Brain pericyte (primary cell): ENCODE measurements around the gene RAB40C.
A peak's percentile ranks its signal among the peaks of the same experiment; 100 is the strongest.

Source experiments
- DNase-seq: peaks from one replicate; pipeline ENCODE4 v3.0.0-alpha.2; 2012; ENCODE audit warnings: low read depth, low spot score

The RAB40C gene

DNA sequence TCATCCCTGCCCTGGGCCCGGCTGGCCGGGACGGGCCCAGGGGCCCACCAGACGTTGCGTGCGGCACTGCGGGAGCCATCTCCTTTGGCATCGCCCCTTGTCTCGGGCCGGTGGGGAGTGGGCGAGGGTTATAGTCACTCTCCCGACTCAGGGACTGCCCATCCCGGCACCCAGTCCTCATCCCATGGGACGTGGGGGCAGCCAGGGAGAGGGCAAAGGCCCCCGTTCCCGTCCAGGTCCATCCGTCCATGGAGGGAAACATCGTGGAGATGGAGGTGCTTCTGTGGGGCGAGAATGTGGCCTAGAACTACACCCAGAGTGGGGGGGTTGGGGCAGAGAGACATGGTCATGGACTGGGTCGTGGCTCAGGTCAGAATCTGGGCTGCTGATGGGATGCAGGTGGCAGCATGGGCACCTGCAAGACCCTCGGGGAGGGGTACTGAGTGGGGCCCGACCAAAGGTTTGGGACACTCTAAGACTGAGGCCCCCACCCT lies 56.9 kb downstream of the RAB40C start:
- no peak for DNase-seq

DNA sequence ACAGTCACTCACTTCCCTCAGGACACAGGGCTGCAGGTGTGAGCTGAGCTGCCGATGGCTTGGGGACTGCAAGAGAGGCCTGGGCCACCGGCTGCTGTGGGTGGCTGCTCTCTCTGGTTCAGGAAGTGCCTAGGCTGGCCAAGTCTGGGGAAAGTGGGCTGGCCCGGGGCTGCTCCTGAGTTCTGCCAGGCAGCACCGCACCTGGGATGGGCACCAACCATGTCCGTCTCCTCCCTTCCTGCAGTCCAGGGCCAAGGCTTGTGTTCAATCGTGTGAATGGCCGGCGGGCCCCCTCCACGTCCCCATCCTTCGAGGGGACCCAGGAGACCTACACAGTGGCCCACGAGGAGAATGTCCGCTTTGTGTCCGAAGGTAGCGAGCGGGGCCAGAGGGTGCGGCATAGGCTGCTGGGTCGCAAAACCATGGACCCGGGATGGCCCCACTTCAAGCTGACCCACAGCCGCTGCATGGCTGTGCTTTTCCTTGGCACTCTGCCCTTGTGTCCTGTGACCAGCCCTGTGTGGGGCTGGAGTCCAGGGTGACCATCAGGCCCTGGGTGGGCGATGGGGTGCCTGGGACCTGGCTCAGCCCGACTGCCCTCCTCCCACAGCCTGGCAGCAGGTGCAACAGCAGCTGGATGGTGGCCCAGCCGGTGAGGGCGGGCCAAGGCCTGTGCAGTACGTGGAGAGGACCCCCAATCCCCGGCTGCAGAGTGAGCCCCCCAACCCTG lies 57.5 kb downstream of the RAB40C start:
- no peak for DNase-seq

DNA sequence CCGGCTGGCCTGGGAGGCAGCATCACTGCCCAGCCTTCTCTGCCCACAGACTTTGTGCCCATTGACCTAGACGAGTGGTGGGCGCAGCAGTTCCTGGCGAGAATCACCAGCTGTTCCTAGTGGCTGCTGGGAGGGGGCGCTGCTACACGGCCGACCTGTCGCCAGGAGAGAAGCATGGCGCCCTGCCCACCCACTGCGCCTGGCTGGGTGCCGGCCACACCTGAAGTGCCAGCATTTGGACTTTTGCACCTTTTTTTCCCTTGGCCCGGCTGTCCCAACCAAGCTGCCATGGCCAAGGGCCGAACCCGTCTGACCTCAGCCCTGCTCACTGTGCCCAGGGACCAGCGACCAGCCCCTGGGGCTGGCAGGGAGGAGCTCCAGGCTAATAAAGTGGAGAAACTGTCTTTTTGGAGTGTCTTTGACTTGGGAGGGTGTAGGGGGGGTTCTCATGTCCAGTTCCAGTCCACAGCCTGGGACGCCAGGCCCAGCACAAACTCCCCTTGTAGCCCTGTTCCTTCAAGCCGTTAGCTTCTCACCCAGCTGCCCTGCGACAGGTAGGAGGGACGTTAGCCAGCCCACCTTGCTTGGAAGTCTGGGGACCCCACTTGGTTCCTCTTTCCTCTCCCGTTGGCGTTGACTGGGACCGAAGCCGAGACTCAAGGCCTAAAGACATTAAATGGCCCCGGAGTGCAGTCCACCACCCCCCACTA lies 58.4 kb downstream of the RAB40C start:
- DNase-seq, result no peak

DNA sequence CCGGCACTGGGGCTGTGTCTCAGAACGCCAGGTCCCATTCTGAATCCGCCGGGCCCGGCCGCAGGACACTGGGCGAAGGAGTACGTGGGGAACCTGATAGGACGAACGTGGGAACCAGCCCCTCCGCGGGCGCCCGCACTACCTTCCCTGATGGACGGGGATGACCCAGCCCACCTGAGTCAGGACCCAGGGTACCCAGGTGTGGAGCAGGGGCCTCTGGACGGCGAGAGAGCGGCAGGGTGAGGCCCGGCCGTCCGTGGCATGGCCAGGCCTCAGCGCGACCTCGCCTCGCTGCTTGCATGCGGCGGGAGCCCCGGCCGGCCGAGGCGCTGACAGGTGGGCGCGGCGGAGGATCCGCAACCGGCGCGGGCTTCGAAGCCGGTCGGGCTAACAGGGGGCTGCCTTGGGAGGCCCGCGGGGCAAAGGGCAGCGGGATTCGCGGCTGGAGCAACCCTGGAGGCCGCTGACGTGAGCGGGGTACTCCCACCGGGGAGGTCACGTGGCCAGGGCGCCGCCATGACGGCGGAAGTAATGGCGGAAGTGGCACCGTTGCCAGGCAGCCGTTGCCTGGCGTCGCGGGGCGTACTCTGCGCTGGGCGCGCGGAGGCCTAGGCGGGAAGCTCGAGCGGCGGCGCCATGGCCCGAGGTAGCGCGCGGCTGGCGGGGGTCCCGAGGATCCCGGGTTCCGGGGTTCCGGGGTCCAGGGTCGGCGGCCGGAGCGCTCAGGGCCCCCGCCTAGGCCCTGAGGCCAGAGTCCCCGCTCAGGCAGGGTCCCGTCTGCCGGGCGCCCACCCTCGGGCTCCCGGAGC lies 59.1 kb downstream of the RAB40C start, which contains the start of gene WDR90:
Gene WDR90 (plus strand): TSS at position 585 of the 809 bp plus-strand sequence. CDS start 52 bp downstream, at position 637.
- peak; percentile 59 for DNase-seq

DNA sequence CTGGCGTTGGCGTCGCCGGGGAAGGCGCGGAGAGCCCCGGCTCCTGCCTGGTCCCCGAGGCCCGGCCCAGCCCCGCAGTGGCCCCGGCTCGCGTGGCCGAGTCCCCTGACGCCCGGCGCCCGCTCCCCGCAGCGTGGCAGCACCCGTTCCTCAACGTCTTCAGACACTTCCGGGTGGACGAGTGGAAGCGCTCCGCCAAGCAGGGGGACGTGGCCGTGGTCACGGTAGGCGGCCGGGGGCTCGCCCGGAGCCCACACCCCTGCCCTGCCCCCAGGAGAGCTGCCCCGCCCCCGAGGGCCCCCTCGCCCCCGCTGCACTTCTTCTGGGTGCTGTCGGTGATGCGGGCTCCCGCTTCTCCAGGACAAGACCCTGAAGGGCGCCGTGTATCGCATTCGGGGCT lies 59.8 kb downstream of the RAB40C start:
- DNase-seq, result no peak

DNA sequence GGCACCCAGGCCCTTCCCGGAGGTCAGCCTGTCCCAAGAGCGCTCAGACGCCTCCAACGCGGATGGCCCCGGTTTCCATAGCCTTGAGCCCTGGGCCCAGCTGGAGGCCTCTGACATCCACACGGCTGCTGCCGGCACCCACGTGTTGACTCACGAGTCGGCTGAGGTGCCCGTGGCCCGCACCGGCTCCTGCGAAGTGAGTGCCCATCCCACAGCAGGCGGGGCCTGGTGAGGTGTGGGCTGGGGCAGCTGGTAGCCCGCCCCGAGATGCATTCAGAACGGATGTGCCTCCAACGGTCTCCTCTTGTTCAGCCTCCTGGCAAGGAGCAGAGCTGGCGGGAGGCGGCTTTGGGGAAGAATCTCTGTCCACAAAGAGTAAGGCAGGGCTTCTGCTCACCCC lies 62.0 kb downstream of the RAB40C start:
- no peak for DNase-seq

DNA sequence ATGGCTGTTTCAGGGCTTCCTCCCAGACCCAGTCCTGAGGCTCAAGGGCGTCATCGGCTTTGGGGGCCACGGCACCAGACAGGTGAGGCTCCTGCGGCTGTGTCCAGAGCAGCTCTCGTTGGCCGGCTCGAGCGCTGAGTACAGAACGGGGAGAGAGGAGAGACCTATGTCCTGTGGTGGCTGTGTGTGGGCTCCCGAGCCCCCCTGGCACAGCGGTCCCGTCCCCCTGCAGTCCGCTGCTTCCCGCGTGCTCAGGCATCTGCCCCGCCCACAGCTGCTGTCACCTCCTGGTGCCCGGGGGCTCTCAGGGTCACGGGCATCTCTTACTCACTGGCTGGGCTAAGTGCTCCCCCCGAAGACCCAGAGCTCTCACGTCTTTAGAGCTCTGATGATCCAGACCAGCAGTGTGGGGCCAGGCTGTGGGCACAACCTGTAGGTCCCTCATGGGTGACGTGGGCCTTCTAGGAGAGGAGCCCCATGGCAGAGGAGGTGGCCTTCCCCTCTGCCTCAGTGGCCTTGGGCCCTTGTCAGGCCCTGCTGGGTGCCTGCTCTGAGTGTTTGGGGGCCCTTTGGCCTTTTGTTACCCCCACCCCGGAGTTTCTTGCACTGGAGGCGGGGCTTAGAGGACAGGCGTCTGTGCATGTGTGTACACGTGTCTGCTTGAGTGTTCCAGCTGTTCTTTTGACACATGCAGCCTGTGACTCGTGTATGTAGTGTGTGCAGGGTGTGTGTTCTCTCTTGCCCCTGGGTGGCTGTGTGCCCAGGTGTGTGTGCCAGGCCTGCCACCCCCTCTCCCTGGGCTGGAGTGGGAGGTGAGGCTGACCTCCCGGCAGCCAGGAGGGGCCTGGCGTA lies 62.8 kb downstream of the RAB40C start:
- no peak for DNase-seq

DNA sequence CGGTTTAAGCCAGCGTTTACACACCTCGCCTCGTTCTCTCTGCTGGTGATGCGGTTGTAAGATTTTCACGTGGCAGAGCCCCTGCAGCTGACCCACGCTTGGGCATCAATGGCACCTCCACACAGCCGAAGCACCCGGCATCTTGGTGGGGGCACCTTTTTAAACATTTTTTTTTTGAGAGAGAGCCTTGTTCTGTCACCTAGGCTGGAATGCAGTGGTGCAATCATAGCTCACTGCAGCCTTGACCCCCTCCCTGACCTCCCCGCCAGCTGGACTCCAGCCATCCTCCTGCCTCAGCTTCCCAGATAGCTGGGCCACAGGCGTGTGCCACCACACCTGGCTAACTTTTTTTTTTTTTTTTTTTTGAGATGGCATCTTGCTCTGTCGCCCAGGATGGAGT lies 64.2 kb downstream of the RAB40C start:
- no peak for DNase-seq

DNA sequence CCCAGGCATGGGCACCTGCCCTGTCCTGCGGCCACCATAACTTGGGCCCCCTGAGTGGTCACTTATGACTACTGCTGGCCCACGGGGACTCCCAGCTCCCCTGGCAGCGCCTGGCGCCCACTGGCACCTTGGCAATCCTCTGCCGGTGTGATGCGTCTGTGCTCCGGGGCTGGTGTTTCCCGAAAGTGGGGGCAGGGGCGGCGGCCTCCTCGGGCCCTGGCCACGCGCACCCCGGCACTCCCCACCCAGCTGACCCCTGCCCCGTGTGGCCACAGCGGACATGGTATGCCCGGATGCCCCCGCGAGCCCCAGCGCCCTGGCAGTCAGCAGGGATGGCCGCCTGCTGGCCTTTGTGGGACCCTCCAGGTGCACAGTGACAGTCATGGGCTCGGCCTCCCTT lies 67.6 kb downstream of the RAB40C start:
- DNase-seq, result no peak

DNA sequence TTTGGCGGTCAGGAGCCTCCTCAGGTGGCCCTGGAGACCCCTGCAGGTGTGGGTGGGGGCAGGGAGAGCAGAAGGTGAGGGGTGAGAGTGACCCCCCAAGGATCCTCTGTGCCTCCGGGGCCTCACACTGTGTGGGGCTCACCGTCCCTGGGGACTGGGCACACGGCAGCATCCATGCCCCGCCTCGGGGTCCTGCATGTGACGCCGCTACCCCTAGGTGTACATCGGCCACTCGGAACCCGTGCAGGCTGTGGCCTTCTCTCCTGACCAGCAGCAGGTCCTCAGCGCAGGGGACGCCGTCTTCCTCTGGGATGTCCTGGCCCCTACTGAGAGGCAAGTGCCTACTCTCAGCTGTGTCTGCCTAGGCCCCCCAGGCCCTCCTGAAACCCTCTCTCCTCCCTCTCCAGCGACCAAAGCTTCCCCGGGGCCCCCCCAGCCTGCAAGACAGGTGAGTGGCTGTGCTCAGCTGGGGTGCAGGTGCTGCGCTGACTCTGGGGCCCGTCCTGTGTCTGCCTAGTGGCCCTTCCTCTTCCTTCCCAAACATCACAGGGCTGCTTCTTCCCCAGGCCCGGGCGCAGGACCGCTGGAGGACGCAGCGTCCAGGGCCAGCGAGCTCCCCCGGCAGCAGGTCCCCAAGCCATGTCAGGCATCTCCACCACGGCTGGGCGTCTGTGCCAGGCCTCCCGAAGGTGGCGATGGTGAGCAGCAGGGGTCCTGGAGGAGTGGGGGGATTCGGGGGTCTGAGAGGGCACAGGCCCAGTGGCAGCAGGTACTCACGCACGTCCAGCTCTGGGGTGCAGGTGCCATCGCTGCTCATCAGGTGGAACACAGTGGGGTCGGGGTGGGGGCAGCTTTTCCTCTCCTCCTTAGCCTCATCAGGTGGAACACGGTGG lies 69.1 kb downstream of the RAB40C start:
- no peak for DNase-seq

DNA sequence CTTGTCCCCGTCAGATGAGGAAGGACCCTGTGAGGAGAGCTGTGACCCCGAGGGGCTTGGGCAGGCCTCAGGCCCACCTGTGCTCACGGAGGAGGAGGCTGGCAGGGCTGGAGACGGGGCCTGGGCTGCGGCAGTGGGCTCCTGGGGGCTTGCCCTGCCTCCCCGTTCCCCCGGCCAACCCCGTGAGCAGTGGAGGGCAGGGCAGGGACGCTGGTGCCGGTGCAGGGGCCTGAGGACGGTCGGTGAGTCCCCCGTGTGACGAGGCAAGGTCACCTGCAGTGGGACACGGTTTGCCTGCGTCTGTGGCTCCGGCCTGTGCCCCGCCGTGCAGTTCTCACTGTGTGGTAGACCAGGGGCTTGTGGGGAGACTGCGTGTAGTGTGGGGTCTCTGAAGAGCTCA lies 69.8 kb downstream of the RAB40C start:
- DNase-seq, result no peak

DNA sequence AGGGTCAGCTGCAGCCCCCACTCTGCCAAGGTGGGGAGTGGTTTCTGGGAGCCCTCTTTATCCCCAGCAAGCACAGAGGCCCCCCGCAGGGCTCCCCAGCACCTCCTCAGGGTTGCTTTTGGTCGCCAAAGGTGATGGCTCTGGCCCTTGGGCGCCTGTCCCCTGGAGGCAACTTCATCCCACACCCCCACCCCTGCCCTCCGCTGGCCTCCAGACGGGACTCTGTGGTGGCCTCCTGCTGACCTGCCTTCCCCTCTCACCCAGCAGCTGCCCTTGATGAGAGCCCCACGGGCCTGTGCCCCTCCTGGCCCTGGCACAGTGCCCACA lies 70.2 kb downstream of the RAB40C start:
- DNase-seq, result no peak

DNA sequence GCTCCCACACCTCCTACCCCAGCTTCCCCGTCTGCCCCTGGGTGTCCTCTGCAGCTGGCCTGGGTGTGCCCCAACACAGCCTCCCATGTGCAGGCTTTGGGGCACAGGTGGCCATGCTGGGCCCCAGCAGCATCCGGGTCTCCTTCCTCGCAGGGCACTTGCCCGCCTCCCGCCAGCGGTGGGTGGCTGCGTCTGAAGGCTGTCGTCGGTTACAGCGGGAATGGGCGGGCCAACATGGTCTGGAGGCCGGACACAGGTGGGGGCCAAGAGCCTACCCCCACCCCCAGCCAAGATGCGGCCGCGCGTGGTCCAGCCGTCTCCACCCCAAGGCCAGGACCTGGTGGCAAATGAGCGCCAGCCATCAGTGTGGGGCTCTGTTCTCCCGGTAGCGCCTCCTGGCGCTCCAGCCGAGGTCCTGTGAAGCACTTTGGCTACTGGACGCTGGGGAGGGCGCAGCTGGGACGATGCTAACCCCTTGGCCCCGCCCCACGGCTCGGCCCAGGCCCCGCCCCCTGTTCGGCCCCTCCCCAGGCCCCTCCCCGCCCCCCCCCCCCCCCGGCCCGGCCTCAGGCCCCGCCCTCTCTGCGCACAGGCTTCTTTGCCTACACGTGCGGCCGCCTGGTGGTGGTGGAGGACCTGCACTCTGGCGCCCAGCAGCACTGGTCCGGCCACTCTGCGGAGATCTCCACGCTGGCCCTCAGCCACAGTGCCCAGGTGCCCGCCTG lies 70.8 kb downstream of the RAB40C start:
- no peak for DNase-seq

DNA sequence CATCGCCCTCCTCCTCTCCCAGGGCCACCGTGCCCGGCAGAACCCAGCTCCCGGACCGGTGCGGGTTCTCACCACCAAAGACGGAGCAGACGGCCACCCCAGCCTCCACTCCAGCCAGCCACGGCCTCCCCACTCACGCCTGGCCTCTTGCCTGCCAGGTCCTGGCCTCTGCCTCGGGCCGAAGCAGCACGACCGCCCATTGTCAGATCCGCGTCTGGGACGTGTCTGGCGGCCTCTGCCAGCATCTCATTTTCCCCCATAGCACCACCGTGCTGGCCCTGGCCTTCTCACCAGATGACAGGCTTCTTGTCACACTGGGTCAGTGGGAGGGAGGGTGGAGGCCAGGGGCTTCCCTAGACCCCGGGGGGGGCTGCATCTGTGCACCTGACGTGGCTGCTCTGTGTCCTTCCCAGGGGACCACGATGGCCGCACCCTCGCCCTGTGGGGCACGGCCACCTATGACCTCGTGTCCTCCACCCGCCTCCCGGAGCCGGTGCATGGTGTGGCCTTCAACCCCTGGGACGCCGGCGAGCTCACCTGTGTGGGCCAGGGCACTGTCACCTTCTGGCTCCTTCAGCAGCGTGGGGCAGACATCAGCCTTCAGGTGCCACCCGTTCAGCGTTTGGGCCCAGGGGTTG lies 71.4 kb downstream of the RAB40C start:
- DNase-seq, result no peak

DNA sequence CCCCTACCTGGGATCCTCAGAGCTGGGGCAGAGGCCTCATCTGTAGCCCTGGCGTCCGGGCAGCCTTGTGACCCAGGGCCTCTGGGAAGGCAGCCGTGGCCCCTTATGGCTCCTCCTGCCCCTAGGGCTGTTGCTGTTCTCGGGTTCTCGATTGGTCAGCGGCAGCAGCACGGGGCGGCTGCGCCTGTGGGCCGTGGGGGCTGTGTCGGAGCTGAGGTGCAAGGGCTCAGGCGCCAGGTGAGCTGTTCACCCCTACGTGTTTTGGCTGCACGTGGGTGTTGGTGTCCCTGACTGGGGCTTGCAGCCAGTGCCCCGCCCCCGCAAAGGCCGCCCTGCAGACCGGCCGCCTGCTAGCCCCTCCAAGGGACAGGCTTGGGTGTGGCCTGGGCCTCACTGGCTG lies 72.2 kb downstream of the RAB40C start:
- no peak for DNase-seq

DNA sequence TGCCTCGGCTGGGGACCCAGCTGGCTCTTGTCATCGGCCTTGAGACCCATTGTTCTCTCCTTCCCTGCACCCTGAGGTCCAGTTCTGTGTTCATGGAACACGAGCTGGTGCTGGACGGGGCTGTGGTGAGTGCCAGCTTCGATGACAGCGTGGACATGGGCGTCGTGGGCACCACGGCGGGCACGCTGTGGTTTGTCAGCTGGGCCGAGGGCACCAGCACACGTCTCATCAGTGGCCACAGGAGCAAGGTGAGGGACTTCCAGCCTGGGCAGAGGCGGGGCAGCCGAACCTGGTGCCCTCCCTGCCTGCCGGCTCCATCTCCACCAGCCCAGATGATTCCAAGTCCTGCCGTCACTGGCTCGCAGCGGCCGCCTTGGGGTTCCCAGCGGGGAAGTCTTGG lies 72.7 kb downstream of the RAB40C start:
- DNase-seq, result no peak

DNA sequence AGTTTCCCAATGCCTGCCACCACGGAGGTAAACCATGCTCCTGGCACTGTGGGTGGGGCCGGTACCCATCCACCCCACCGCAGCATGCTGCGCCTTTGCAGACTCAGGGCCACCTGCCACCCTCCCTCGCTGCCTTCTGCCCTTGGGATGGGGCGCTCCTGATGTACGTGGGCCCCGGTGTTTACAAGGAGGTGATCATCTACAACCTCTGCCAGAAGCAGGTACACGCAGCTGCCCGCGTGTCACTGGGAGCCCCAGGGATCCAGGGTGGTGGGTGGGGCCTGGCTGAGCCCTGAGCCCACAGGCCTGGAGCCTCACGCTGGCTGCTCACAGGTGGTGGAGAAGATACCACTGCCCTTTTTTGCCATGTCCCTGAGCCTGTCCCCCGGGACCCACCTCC lies 76.7 kb downstream of the RAB40C start:
- no peak for DNase-seq

DNA sequence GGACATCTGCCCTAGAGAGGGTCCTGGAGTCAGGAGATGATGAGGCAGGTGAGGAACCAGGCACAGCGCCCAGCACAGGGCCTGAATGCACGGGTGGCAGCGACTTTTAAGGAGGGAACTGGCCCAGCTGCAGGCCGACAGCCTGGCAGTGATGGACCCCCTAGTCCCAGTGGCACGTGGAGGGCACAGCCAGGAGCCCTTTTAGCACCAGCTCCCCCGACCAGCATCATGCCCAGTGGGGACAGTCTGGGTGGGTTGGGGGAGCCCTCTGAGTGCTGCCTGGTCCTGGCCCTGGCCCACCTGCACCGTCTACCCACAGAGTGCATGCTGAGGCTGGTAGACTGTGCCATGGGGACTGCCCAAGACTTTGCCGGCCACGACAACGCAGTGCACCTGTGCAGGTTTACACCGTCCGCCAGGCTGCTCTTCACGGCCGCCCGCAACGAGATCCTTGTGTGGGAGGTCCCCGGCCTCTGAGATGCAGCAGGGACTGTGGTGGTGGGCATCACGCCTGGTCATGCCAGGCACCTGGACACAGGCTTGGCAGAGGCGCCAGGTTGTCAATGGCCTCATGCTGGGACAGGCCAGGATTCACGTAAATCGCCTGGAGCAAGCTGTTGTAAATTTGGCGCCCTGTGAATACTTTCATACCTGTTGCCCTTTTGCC lies 77.4 kb downstream of the RAB40C start:
- no peak for DNase-seq
